ENCODE results near the gene DPP10. TPM values are rescaled to one million over a fixed set of nuclear protein-coding genes. Genes with fewer than 3 reads are reported as not detected.

Gene DPP10
- total and polyA plus RNA-seq, 2 of the 13 experiments (the other 11 are each of a cell fraction or from before 2014, with no cell fraction given): 0.95 to 1.7 TPM

- no peak for TF ChIP-seq ZNF782 (CRISPR knock-in tag; IDR thresholded peaks at IDR 0.05; ENCODE audit: borderline replicate concordance)
- TF ChIP-seq ATF2 (CRISPR knock-in tag; IDR thresholded peaks at IDR 0.05): no peak
- no peak for TF ChIP-seq KLF12 (CRISPR knock-in tag; IDR thresholded peaks at IDR 0.05; ENCODE audit: borderline replicate concordance)
- TF ChIP-seq HHEX (CRISPR knock-in tag; IDR thresholded peaks at IDR 0.05): no peak
- no peak for TF ChIP-seq LRRFIP1 (CRISPR knock-in tag; conservative IDR thresholded peaks at IDR 0.05)
- TF ChIP-seq HOXD1 (CRISPR knock-in tag; IDR thresholded peaks at IDR 0.05): no peak
- TF ChIP-seq ZNF652 (CRISPR knock-in tag; IDR thresholded peaks at IDR 0.05; ENCODE audit: borderline replicate concordance, low read depth): no peak
- no peak for TF ChIP-seq CHCHD3 (CRISPR knock-in tag; IDR thresholded peaks at IDR 0.05)
- no peak for TF ChIP-seq ZNF224 (CRISPR knock-in tag; IDR thresholded peaks at IDR 0.05)
- no peaks in the 10 kb centered on the region for H3K79me2 ChIP-seq (ENCODE audit: insufficient read depth, low read length)
- FAIRE-seq: no peak
- H3K9me3 ChIP-seq (ENCODE audit: low read length): peaks cover 96% of the 10 kb centered on the region
- no peak overlapping the region for H3K4me3 ChIP-seq (replicated peaks in 1 of 3; ENCODE audit: insufficient read depth in 1 of 3, low read depth in 2 of 3, low read length in 3 of 3)
- H4K20me1 ChIP-seq (ENCODE audit: insufficient read depth, low read length): no peaks in the 10 kb centered on the region
- no peaks in the 10 kb centered on the region for H3K4me1 ChIP-seq (ENCODE audit: insufficient read depth, low read length)
- intact Hi-C loops (cut with micrococcal nuclease; ENCODE audit: unreplicated experiment): no loop called here
- H3K27me3 ChIP-seq (ENCODE audit: control insufficient read depth in 1 of 2, insufficient read depth in 2 of 2, low read length in 2 of 2): no peaks in the 10 kb centered on the region
- BruUV-seq (replicated peaks): no TSS peak
- no peak overlapping the region for H3K27ac ChIP-seq (ENCODE audit: extremely low read length, insufficient read depth, low read length)
- POLR2A ChIA-PET: no interaction called here
- H3K36me3 ChIP-seq (replicated peaks in 1 of 2; ENCODE audit: control insufficient read depth in 1 of 2, insufficient read depth in 2 of 2, low read length in 2 of 2): no peaks in the 10 kb centered on the region
- H2AFZ ChIP-seq (ENCODE audit: low read length): no peak overlapping the region
- WGBS (ENCODE audit: low lambda C conversion rate): 12% methylated on average over 3 of the region's 3 CpGs
- no peak overlapping the region for H3K4me2 ChIP-seq (ENCODE audit: low read depth, low read length)
- CTCF ChIA-PET (ENCODE audit: low intra/inter-chr PET ratio, low total read pairs): no interaction called here
- no peak for DNase-seq (ENCODE audit: low spot score)
- in situ Hi-C loops (cut with HindIII; ENCODE audit: extremely low pct_ligation_motif_present, low pct_unique_long_range_greater_than_20kb): no loop called here
- H3K9ac ChIP-seq (ENCODE audit: insufficient read depth, low read depth, low read length): no peak overlapping the region
- no peak for ATAC-seq
Measured at GRCh38 chr2:115297056-115297455, 854.6 kb downstream of the DPP10 start.

All from HepG2 (cell line).